SK-N-SH (cell line): ENCODE results near the gene EIF3D. TPM values are rescaled to one million over a fixed set of nuclear protein-coding genes. Genes with fewer than 3 reads are reported as not detected.

Source experiments
- CTCF ChIA-PET: fragments of 300-600, 350-600 bp; formaldehyde crosslinking; extraction: SDS; loops from one replicate; lab custom pipeline; 2021; lab: Yijun Ruan, JAX
- POLR2A ChIA-PET: fragments of 350-600 bp; sonication (Branson Sonifier 250); formaldehyde crosslinking; extraction: SDS; loops from one replicate; lab custom pipeline; 2020; ENCODE audit warnings: antibody characterized with exemption, inconsistent platforms; lab: Yijun Ruan, JAX
- DNase-seq: peaks from one replicate; pipeline ENCODE4 v3.0.0; 2012
- H2AFZ ChIP-seq: fragments of 200-600 bp; sonication (generic); 2 replicates; pipeline ENCODE4 v1.8.1; 2016; ENCODE audit warnings: antibody characterized with exemption, mild to moderate bottlenecking, low read depth
- H3F3A ChIP-seq: fragments of 200-600 bp; sonication (generic); replicated peaks from 2 replicates; pipeline ENCODE3; 2016; ENCODE audit warnings: antibody characterized with exemption, mild to moderate bottlenecking; ENCODE audit not compliant: insufficient read depth
- H3K27ac ChIP-seq, 2 experiments: fragments of 200-500 bp in 1 of 2; fragments of 200-600 bp in 1 of 2; sonication (Bioruptor generic) in 1 of 2; sonication (generic), shearing (Covaris generic) in 1 of 2; 2 replicates each; pipeline versions ENCODE4 v1.5.1 to v1.6.1; 2014 to 2016; ENCODE audit warnings: low read depth in 2 of 2, inconsistent platforms in 1 of 2, low read length in 1 of 2, mild to moderate bottlenecking in 1 of 2, mixed read lengths in 1 of 2
- H3K27me3 ChIP-seq: fragments of 200-600 bp; sonication (generic), shearing (Covaris generic); 2 replicates; pipeline ENCODE4 v1.6.1; 2016; ENCODE audit warnings: mixed run types; ENCODE audit not compliant: insufficient read depth
- H3K36me3 ChIP-seq, 2 experiments: fragments of 200-500 bp in 1 of 2; fragments of 200-600 bp in 1 of 2; sonication (Bioruptor generic) in 1 of 2; sonication (generic) in 1 of 2; replicated peaks in 1 of 2; 2 replicates each; pipeline versions ENCODE3 to v1.5.1; 2014 to 2016; ENCODE audit warnings: low read length in 1 of 2, mild to moderate bottlenecking in 1 of 2; ENCODE audit not compliant: insufficient read depth in 2 of 2, control insufficient read depth in 1 of 2
- H3K4me1 ChIP-seq, 2 experiments: fragments of 200-500 bp in 1 of 2; fragments of 200-600 bp in 1 of 2; sonication (Bioruptor generic) in 1 of 2; sonication (generic), shearing (Covaris generic) in 1 of 2; 2 replicates each; pipeline versions ENCODE4 v1.5.1 to v1.6.1; 2014 to 2016; ENCODE audit warnings: low read depth in 1 of 2, low read length in 1 of 2, mixed run types in 1 of 2; ENCODE audit not compliant: insufficient read depth in 2 of 2, control insufficient read depth in 1 of 2
- H3K4me2 ChIP-seq: fragments of 200-600 bp; sonication (generic), shearing (Covaris generic); 2 replicates; pipeline ENCODE4 v1.6.1; 2017; ENCODE audit warnings: mixed run types
- H3K4me3 ChIP-seq, 2 experiments: fragments of 200-500 bp in 1 of 2; fragments of 200-600 bp in 1 of 2; sonication (Bioruptor generic) in 1 of 2; sonication (generic), shearing (Covaris generic) in 1 of 2; 2 replicates each; pipeline versions ENCODE4 v1.5.1 to v1.8.1; 2014 to 2016; ENCODE audit warnings: low read depth in 2 of 2, inconsistent platforms in 1 of 2, low read length in 1 of 2, mild to moderate bottlenecking in 1 of 2, mixed read lengths in 1 of 2, moderate library complexity in 1 of 2
- H3K79me2 ChIP-seq: fragments of 200-600 bp; sonication (generic); 2 replicates; pipeline ENCODE4 v1.8.1; 2017; ENCODE audit warnings: mild to moderate bottlenecking; ENCODE audit not compliant: insufficient read depth
- H3K9ac ChIP-seq: fragments of 200-600 bp; sonication (generic); 2 replicates; pipeline ENCODE4 v1.6.1; 2017; ENCODE audit warnings: mixed run types
- H3K9me2 ChIP-seq: fragments of 200-600 bp; sonication (generic); 2 replicates; pipeline ENCODE4 v1.6.1; 2017; ENCODE audit warnings: mixed run types
- H3K9me3 ChIP-seq: fragments of 200-600 bp; sonication (generic); 2 replicates; pipeline ENCODE4 v1.6.1; 2017; ENCODE audit warnings: mixed run types, mild to moderate bottlenecking, moderate library complexity
- H4K20me1 ChIP-seq: fragments of 200-600 bp; sonication (generic); 2 replicates; pipeline ENCODE4 v1.6.1; 2017; ENCODE audit warnings: mild to moderate bottlenecking, mixed run types; ENCODE audit not compliant: insufficient read depth
- ELF1 ChIP-seq: IDR thresholded peaks from 2 replicates; pipeline ENCODE4 v1.4.0; 2012
- EP300 ChIP-seq, 2 experiments: IDR thresholded peaks; 2 replicates each; pipeline versions ENCODE4 v1.4.0 to v1.6.1; 2012; ENCODE audit warnings: borderline replicate concordance in 1 of 2, low read depth in 1 of 2, low read length in 1 of 2
- EZH2phosphoT487 ChIP-seq: fragments of 200-600 bp; sonication (generic); IDR thresholded peaks from 2 replicates; pipeline ENCODE4 v1.6.1; 2017; ENCODE audit warnings: low read depth, mixed run types, mild to moderate bottlenecking, antibody characterized with exemption, moderate library complexity, borderline replicate concordance
- FOXJ3 ChIP-seq: sonication (generic); formaldehyde crosslinking; IDR thresholded peaks from 2 replicates; pipeline ENCODE4 v1.5.1; 2020; ENCODE audit warnings: mild to moderate bottlenecking, missing genetic modification reagents
- FOXM1 ChIP-seq: IDR thresholded peaks from 2 replicates; pipeline ENCODE4 v1.4.0; 2012; ENCODE audit warnings: low read depth, mild to moderate bottlenecking
- GATA2 ChIP-seq: sonication (generic); formaldehyde crosslinking; IDR thresholded peaks from 2 replicates; pipeline ENCODE4 v1.5.0; 2020; ENCODE audit warnings: mild to moderate bottlenecking, missing genetic modification reagents
- NRF1 ChIP-seq: IDR thresholded peaks from 2 replicates; pipeline ENCODE4 v1.6.1; 2012; ENCODE audit warnings: low read depth, mild to moderate bottlenecking, low read length
- RAD21 ChIP-seq: IDR thresholded peaks from 2 replicates; pipeline ENCODE4 v1.6.1; 2012; ENCODE audit warnings: mild to moderate bottlenecking, low read length
- RCOR1 ChIP-seq: fragments of 150-350 bp; IDR thresholded peaks from 2 replicates; pipeline ENCODE4 v1.6.1; 2017; ENCODE audit warnings: antibody characterized with exemption, low read length
- RFX5 ChIP-seq: IDR thresholded peaks from 2 replicates; pipeline ENCODE4 v1.6.1; 2012; ENCODE audit warnings: mild to moderate bottlenecking, improper control_type of control experiment, low read length
- RXRA ChIP-seq: IDR thresholded peaks from 2 replicates; pipeline ENCODE4 v1.4.0; 2012; ENCODE audit warnings: low read depth, mild to moderate bottlenecking, borderline replicate concordance
- SIN3A ChIP-seq: IDR thresholded peaks from 2 replicates; pipeline ENCODE4 v1.6.1; 2012; ENCODE audit warnings: low read depth, mild to moderate bottlenecking, low read length, moderate library complexity, borderline replicate concordance
- SMC3 ChIP-seq: IDR thresholded peaks from 2 replicates; pipeline ENCODE4 v1.6.1; 2012; ENCODE audit warnings: low read depth, low read length, improper control_type of control experiment
- TAF1 ChIP-seq: IDR thresholded peaks from 2 replicates; pipeline ENCODE4 v1.6.1; 2012; ENCODE audit warnings: low read depth, mild to moderate bottlenecking, low read length, moderate library complexity, borderline replicate concordance
- USF1 ChIP-seq: IDR thresholded peaks from 2 replicates; pipeline ENCODE4 v1.4.0; 2012; ENCODE audit warnings: low read depth, borderline replicate concordance
- WGBS: methylation state at CpG from one replicate; pipeline ENCODE4 v1.1.6; 2017; ENCODE audit warnings: low lambda C conversion rate; 5-methylcytosine and 5-hydroxymethylcytosine counted together
- polyA plus RNA-seq, 3 experiments: library from polyadenylated mRNA; depleted of rRNA; stranded (reverse); fragments of >200 nt; gene quantifications; 2 replicates each; pipeline ENCODE4 v1.2.3, GENCODE V29; 2012
- TF ChIP-seq, protein P1 (sequence below): IDR thresholded peaks from 2 replicates; pipeline ENCODE4 v1.4.0; 2012; ENCODE audit warnings: low read depth, borderline replicate concordance

The EIF3D gene
- polyA plus RNA-seq, 1 of the 3 experiments (the other 2 are of a cell fraction) = 423 TPM

GRCh38 chr22:36472689-36473088 lies 56.3 kb downstream of the EIF3D start:
- ChIA-PET POLR2A (no interaction called here), CTCF (interaction anchor here (0.9 to 16.8 kb wide), 2 partner anchors 174 to 233 kb away, joined by 5 to 329 read pairs; partner anchors contain the start of gene APOL2)
- TF ChIP-seq RCOR1 (no peak), SMC3 (no peak), EP300 (IDR thresholded peaks at IDR 0.05; ENCODE audit: borderline replicate concordance in 1 of 2, low read depth in 1 of 2, low read length in 1 of 2) (no peak), RXRA (no peak), RFX5 (no peak), NRF1 (no peak), USF1 (no peak), FOXM1 (no peak), GATA2 (CRISPR knock-in tag) (no peak), ELF1 (no peak), RAD21 (no peak), TAF1 (no peak), SIN3A (no peak), EZH2phosphoT487 (no peak), FOXJ3 (no peak)
- TF ChIP-seq, protein P1, sequence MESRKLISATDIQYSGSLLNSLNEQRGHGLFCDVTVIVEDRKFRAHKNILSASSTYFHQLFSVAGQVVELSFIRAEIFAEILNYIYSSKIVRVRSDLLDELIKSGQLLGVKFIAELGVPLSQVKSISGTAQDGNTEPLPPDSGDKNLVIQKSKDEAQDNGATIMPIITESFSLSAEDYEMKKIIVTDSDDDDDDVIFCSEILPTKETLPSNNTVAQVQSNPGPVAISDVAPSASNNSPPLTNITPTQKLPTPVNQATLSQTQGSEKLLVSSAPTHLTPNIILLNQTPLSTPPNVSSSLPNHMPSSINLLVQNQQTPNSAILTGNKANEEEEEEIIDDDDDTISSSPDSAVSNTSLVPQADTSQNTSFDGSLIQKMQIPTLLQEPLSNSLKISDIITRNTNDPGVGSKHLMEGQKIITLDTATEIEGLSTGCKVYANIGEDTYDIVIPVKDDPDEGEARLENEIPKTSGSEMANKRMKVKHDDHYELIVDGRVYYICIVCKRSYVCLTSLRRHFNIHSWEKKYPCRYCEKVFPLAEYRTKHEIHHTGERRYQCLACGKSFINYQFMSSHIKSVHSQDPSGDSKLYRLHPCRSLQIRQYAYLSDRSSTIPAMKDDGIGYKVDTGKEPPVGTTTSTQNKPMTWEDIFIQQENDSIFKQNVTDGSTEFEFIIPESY = no peak
- Histone ChIP-seq H3K4me1 (peaks cover 1 to 22% of the 10 kb centered on the region in 2 experiments; a peak in 3 of 4 replicates), H3K27ac (no peak overlapping the region), H3K4me3 (no peak overlapping the region), H4K20me1 (no peaks in the 10 kb centered on the region), H2AFZ (no peak overlapping the region), H3K79me2 (peaks cover 25% of the 10 kb centered on the region), H3K9me3 (no peaks in the 10 kb centered on the region), H3K27me3 (no peaks in the 10 kb centered on the region), H3K4me2 (no peak overlapping the region), H3K9me2 (no peaks in the 10 kb centered on the region), H3K36me3 (peaks cover 27 to 32% of the 10 kb centered on the region in 2 experiments), H3K9ac (no peak overlapping the region), H3F3A (peaks cover 22% of the 10 kb centered on the region)
- 89% methylated on average over 11 of the region's 13 CpGs for WGBS
- DNase-seq = no peak
